Activated gamma-delta T cell (primary cell): ENCODE results near the gene CELF2.

Experiments used
- DNase-seq: peaks from one replicate; lab custom pipeline; 2025; lab: John Stamatoyannopoulos, UW

The CELF2 gene

DNA sequence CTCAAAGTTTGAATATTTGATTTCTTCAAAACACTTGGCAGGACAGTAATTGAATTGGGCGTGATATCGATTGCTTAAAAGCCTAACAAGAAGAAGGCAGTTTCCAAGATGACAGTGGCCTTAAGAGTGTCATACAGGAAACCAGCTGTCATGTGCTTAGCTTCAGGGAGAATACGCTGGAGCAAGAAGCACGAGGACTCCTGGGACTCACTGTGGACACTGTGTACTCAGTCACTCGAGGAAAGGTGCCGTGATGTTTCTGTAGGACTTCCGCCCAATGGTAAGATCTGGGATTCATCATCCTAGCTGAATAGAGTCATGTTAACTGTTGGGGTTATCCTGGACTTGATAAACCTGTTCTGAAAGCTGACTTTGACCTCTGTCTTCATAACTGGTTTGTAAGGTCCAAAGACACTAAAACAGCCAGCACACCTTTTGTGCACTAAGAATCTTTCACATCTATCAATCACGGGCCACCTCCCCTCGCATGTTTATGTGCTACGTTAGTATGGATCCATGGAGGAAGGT, 113.5 kb downstream of the CELF2 start:
- DNase-seq = no peak

DNA sequence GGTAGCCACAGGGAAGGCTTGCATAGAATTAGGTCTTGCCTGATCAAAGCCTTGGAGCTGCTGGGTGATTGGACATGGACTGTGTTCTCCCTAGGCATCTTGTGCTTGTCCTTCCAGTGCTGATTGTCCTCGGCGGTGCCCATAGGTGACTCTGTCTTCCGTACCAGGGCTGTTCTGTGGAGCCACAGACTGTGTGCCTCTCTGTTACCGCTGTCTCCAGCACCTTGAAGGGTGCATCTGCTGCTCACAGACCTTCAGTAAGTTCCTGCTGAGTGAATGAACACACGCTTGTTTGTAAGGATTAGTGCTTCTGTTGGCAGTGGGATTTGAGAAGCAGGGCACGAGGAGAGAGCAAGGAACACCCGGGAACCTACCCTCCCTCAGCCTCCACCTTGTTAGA, 116.7 kb downstream of the CELF2 start:
- no peak for DNase-seq

DNA sequence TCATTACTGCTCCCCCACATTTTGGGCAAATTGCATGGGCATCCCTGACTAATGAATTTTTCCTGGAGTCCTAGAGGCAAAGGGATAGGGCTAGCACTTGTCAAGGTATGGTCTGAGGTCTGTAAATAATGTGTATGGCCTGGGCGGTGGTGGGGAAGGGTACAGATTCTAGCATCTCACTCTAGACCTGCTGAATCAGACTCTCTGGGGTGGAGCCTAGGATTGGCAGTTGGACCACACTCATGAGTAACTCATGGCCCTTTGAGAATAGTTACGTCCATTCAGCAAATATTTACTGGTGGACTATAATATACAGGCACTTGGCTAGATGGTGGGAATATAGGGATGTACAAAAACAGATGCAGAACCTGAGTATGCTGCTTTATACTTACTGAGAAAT, 118.0 kb downstream of the CELF2 start:
- no peak for DNase-seq

DNA sequence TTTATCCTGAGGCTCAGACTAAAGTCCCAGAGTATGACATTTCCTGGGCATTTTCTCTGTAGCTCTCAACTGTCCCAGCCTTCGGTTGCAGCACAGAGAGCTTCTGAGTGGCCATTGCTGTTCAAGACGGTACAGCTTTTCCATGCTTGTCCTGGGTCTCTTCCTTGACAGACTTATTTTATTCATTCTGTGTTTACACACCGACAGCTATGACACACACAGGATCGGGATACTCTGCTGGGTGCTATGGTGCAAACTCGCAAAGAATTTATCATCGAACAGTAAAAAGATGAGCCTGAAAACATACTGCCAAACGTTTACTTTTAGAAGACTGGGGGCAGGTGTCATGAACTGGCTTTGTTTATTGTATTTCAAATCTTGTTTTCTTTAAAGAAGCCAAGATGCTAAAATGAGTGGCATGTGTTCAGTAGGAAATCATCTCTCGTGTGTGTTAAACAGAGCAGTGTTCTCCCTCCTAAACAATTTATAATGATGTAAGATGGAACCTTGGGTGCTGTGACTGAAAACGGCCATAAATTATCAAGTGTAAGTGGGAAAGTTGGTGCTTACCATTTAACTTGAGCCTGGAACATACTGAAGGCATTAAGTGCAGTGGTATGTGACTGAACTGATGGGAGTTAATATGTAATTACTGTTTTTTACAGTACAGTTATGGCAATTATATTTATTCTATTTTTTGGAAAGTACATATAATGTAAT, 120.8 kb downstream of the CELF2 start:
- DNase-seq = no peak

DNA sequence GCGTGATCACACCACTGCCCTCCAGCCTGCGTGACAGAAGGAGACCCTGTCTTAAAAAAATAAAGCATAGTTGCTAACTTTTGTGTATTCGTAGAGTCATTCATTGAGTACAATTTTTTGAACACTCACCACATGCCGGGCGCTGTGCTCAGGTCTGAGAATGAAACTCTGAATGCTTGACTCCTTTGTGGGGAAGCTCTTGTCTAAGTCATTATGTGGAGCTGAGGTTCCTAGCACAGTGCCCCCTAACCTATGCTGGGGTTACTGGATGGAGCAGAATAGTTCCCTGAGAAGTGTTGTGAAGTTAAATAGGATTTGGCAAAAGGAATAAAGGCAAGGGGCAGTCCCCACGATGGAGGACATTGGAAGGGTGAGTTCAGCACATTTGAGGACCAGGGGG, 123.3 kb downstream of the CELF2 start:
- DNase-seq = no peak

DNA sequence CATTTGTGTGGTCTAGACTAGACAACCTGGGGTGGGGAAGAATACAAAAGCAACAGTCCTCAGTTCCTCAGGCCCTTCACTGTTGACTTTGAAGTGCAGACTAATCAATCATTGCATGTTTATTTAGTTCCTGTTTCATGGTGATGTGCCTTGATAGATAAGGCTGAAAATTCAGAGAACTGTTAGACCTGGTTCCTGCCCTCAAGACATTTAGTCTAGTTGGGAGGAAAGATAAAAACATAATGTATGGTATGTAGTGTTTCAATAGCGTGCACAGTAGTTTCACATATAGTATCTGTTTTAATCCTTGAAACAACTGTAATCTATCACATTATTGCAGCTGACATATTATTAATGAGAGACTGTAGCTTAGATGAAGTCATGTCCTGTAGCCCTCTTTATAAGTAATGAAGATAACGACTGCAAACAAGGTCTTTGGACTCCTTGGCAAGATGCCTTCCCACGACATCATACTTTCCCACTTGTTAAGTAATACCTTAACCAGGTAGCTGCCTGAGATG, 124.0 kb downstream of the CELF2 start:
- no peak for DNase-seq

DNA sequence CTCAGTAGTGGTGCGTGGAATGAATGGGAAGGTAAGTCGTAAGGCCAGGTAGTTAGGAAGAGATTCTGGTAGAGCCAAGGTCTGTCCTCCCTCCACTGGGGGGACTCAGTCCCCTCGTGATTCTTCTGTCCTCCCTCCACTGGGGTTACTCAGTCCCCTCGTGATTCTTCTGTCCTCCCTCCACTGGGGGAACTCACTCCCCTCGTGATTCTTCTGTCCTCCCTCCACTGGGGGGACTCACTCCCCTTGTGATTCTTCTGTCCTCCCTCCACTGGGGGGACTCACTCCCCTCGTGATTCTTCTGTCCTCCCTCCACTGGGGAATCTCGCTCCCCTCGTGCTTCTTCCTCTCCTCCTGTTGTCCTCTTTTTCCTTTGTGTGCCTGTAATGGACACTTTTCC, 125.1 kb downstream of the CELF2 start:
- DNase-seq = no peak

DNA sequence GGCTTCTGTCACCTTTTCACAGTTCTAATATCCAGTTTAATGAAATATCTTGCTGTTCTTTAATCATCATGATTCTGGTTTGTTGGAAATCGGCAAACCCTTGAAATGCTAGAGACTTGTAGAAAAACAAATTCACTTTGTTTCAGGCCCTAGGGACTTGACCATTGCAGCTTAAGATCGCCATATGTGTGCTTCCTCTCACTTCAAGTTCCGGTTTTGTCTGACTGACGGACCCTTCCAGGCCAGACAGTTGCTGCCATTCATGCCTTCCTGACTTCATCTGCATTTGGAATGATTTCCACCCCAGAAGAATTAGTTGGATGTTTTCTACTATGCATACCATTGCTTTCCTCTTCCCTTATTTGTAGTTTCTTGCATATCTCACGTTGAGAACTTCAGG, 125.6 kb downstream of the CELF2 start:
- no peak for DNase-seq

DNA sequence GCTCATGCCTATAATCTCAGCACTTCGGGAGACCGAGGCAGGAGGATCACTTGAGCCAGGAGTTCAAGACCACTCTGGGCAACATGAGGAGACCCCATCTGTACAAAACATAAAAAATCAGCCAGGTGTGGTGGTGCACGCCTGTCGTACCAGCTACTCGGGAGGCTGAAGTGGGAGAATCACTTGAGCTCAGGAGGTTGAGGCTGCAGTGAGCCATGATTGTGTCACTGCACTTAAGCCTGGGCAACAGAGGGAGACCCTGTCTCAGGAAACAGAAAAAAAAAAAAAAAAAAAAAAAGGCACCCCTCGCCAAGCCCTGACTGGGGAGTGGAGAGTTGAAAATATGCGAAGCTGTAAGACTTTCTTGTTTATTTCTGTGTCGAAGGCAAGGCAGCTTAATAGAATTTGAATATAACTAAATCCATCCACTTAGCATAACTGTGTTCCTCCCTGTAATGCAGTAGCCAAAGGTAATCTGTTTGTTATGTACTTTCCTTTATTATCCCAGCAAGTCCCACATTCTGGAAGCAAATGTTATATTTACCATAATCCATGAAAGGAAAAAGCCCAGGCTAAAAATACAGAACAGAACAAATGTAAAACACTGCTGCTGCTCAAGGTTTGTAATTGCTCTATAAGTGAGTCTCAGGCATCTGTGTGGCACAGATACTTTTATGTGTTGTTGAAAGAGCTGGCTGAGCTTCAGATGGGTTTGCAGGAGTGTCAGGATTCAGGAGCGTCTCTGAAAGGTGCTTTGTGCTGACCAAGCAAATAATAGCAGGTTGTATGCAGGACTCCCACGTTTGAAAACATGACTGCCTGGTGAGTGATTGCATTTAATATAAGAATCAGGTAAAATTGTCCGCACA, 127.2 kb downstream of the CELF2 start:
- no peak for DNase-seq

DNA sequence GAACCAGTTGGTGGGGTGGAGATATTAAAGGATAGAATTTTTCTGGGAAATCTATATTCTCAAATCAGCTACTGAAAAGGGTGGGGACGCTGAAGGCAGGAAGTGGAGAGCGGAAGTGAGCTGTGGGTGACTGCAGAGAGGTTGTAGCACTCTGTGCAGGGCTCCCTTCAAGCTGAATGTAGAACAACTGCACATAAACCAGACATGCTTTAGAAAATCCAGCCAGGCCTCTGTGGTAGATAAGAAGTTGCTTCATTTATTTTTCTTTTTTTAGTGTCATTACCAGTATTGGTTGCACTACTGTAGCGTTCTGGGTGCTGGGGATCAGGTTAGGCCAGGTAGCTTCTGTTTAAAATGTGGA, 127.8 kb downstream of the CELF2 start:
- DNase-seq = no peak

DNA sequence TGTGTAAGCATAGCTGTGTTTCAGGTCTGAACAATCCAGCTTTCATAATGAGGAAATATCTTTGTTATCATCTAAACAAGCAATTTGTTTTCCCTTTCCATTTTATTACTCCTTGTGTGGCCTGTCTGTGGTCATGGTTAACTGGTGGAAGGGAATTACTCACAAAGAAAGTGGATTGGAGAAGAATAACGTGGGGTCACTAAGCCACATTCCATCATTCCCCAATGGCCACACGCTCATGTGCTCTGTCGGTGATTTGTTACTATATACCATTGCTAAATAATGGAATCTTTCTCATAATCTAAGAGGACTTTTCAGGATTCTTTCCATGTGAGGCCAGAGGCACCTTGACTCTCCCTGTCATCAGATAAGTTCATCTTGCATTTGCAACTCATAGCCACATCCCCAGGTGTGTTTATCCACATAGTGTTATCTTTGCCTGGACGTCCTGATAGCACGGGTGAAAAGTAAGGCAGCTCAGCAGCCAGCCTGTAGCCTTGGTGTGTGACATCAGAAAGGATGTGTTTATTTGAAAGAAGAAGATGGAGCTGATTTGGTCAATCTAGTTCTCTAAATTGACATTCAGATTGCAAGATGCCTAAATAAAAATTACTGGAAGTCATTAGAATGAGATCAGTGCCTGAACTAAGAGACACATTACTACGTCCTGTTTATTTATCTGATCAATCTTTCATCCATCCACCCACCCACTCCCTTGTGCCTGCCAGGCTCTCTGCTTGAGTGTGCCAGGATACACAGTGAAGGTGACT, 128.9 kb downstream of the CELF2 start:
- DNase-seq = no peak

DNA sequence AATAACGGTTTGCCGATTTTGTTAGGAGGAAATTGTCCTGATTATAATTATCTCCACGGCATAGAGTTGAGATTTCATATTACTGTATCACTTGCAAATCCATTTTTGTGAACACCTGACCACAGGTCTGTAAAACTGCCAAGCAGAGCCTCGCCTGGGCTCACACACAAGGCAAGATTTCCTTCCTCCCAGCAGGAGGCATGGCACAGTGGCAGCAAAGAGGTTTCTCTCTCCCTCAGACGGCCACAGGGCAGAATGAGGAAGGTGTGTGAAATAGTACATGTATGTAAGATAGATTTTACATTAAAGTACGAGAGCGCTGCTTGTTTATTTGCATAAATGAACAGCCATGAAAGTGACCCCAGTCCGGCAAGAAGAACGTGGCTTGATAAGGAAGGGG, 130.1 kb downstream of the CELF2 start:
- no peak for DNase-seq

DNA sequence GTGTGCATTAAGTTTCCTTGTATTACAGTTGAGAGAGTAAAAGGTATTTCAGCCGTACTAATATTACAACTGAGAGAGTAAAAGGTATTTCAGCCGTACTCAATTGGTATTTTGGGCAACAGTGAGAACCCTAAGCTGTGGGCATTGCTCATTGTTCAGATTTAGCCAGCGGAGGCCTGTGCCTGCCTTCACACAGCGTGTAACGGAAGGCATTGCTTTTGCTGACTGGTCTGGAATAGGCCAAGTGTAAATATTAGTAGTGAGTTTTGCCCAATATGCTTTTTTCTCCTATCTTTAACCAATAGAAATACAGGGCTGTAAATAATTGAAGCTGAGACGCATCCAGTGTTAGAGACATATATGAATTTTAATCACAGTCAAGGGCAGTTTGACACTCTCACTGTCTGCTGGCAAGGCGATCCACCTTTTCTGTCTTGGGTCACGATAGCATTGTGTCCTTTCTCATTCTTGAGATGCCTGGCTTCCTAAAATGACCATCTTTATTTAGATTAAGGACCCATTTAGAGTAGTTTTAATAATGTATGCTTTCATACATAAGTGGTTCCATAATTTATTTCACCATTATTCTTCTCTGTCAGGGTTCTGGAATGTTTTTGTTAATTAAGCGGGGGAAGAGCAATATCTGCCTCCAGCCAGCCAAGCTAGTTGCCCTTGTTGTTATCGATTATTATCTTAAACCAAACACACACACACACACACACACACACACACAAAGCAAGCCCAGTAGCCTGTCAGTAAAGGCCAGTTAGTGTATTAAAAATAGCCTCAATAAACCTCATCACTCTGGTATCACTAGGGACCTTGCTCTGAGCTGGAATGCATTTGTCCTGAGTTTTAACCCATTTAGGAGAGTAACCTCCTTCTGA, 130.7 kb downstream of the CELF2 start:
- no peak for DNase-seq

DNA sequence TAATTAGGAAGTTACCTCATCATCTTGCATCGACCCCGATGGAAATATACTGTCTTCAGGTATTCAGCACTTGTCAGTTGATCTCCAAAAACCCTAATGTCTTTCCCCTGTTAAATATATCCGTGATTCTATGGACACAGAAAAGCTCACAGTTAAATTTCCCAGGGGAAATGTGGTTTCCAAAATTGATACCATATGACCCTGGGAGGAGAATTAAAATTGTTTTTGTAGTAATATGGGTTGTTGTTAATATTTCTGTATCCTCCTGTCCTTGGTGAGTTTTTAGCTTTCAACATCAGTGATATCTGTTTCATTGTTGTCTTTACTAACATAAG, 132.1 kb downstream of the CELF2 start:
- no peak for DNase-seq

DNA sequence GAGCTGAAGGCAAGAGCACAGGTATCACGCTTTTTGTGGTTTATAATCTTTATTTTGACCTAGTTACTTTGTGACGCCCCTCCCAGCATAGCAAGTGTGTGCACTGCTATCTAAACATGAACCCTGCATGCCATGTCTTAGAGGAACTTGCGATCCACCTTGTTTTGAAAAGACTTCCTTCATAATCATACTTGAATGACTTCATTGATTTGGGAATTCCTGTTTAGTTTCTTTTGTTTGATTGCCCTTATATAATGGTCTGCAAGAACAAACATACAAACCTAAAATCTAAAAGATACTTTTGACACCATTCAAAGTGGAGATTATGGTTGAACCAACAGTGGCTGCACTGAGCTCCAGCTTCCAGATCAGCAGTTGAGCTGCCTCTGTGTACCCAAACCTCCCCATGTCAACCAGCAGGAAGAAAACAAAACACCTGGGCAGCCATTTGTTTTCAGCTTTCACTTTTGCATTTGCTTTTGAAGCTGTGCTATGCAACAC, 132.6 kb downstream of the CELF2 start:
- DNase-seq = no peak

DNA sequence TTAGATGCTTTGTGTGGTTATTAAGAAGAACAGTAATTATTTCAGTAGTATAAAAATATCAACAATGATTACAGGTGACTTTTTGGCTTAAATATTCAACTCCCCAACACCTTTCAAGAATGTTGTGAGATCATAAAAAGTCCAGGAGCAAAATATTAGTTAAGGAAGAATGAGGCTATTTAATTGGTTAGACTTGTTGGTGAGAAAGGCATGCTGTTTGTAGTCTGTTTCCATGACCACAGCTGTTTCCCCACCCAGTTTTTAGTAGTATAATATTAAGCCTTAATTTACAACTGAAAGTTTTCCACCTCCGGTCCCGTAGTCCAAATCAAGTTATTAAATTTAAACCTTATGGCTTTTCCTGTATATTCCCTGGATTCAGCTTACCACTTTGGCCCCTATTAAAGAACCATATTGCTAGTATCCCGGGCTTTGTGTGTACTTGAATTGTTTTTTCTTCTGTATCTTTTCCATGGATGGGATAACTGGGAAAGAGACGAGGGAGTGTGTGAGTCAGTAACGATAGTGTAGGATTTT, 133.3 kb downstream of the CELF2 start:
- no peak for DNase-seq

DNA sequence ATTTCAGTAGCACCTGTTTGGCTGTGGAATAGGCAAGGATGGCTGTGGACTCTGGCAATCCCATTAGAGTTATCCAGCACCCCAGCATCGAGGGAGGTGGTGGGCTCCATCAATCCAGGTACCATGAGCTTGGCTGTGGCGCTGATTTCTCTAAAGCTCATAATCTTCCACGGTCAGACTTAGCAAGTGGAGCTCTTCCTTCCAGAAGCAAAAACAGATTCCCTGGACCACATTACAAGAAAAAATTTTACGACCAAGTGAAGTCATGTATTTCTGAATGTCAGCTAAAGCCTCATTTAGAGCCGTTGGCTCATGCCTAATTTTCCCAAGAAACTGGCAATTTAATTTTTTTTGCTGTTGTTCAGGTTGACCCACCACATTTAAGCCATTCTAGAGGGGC, 135.1 kb downstream of the CELF2 start:
- no peak for DNase-seq

DNA sequence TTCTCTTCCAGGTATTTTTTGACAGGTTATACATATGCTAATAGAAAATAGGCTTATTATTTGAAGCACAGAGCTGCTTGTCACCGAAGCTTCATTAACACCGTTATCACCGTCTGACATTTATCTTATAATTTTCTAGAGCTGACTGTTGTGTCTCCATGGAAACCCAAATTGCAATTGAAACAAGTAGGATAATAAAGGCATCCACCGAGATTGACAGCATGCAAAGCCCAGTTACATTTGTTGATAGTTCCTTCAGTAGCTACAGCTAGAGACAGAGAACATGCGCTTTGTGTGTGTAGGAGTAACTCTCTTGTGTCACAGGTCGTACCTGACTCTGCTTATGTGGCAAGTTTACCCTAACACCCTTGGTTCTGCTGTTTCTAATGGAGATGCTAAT, 135.6 kb downstream of the CELF2 start:
- no peak for DNase-seq

DNA sequence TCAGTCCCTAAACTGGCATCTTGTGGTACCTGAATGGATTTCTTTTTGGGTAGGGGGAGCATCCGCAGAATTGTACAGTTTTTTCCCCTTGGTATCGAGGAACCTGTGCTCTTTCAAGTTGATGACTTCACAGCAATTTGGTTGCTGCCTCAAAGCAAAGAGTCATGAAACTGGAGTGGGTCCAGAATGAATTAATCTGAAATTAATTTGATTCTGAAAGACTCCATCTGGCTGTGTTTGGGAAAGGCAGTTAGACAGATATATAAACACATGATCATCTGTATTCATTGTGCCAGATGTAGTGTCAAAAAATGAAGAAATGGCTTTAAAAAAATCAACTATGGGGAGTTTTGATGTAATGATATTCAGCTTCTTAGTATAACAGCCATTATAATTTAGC, 136.1 kb downstream of the CELF2 start:
- DNase-seq = no peak

DNA sequence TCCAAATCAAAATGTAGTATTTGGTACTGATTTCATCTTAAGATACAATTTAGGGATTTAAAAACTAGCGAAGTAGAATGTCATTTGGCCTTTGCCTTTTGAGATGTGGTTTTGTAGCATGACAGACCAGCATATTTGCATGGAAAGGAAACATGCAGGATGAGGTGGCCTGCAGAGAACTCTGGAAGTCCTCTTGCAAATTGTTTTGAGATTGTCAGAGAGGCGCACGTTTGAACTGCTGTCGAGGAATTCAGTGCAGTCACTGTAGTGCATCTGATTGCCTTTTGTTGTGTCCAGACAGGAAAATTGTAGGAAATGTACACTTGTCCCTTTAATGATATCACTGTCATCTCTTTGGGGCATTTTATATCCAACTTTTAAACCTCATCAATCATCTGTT, 136.7 kb downstream of the CELF2 start:
- no peak for DNase-seq
